IPS-20b (cell line): ENCODE measurements around the gene NPDC1.

Experiments used
- H3K27ac ChIP-seq: one replicate; pipeline ENCODE4 v1.5.1; 2013; ENCODE audit warnings: low read length
- H3K27me3 ChIP-seq: 2 replicates; pipeline ENCODE4 v1.6.1; 2013; ENCODE audit warnings: mild to moderate bottlenecking, low read length, inconsistent platforms; ENCODE audit not compliant: insufficient read depth
- H3K36me3 ChIP-seq: 2 replicates; pipeline ENCODE4 v1.6.1; 2013; ENCODE audit warnings: low read depth, mild to moderate bottlenecking, inconsistent platforms, low read length, moderate library complexity; ENCODE audit not compliant: insufficient read depth
- H3K4me1 ChIP-seq: 2 replicates; pipeline ENCODE4 v1.6.1; 2013; ENCODE audit warnings: mild to moderate bottlenecking, control low read depth, inconsistent platforms, low read length, moderate library complexity; ENCODE audit not compliant: insufficient read depth
- H3K4me3 ChIP-seq: 2 replicates; pipeline ENCODE4 v1.5.1; 2013; ENCODE audit warnings: mild to moderate bottlenecking, low read length, inconsistent platforms
- H3K9ac ChIP-seq: 2 replicates; pipeline ENCODE4 v1.6.1; 2013; ENCODE audit warnings: low read depth, mild to moderate bottlenecking, inconsistent platforms, low read length, moderate library complexity
- H3K9me3 ChIP-seq: 2 replicates; pipeline ENCODE4 v1.6.1; 2013; ENCODE audit warnings: mild to moderate bottlenecking, low read depth, low read length, inconsistent platforms; ENCODE audit not compliant: insufficient read depth

Gene NPDC1

DNA sequence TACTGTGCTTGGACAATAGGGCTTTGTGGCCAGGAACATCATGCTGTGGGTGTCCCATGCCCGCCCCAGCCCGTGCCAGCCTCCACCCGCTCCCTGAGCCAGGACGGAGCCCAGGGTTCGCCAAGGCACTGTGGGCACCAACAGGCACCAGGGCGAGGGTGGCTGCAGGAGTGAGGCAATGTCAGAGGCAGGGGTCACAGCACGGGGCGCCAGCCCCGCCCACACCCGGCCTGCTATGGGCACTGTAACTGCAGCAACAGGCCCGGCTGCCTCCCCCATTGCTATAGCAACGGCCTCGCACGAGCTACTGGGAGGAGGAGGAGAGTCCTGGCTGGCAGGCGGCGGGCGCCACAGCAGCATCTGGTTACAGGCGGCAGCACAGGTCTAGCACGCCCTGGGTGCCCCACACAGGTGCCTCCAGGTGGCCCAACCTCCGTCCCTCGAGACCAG, 20.4 kb downstream of the NPDC1 start:
- no peak overlapping the region for H3K27ac ChIP-seq
- H3K27me3 ChIP-seq, result peaks cover 25% of the 10 kb centered on the region
- H3K9ac ChIP-seq, result no peak overlapping the region
- H3K4me1 ChIP-seq, result no peaks in the 10 kb centered on the region
- H3K36me3 ChIP-seq, result no peaks in the 10 kb centered on the region
- no peak overlapping the region for H3K4me3 ChIP-seq
- no peaks in the 10 kb centered on the region for H3K9me3 ChIP-seq

DNA sequence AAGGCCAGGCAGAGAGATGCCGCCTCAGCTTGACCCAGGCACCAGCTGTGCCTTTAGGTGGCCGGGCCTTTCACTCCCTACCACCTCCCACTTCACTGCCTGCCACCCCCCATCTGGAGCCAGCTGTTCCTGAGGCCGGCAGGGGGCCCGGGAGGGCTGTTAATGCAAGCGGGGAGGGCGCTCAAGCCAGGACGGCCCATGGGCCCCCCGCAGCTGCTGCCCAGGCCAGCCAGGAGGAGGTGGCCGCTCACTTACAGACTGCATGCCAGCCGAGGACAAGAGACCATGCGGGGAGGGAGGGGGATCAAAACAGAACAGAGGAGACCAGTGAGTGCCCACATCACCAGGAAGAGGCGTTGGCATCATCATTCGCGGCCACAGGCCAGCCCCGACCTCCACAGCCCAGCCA, 22.4 kb downstream of the NPDC1 start:
- no peak overlapping the region for H3K9ac ChIP-seq
- peaks cover 17% of the 10 kb centered on the region for H3K27me3 ChIP-seq
- no peaks in the 10 kb centered on the region for H3K4me1 ChIP-seq
- H3K36me3 ChIP-seq, result no peaks in the 10 kb centered on the region
- H3K9me3 ChIP-seq, result no peaks in the 10 kb centered on the region
- H3K27ac ChIP-seq, result no peak overlapping the region
- H3K4me3 ChIP-seq, result no peak overlapping the region

- H3K27me3 ChIP-seq, result peaks cover 14% of the 10 kb centered on the region
- H3K4me1 ChIP-seq, result no peaks in the 10 kb centered on the region
- no peak overlapping the region for H3K27ac ChIP-seq
- no peak overlapping the region for H3K4me3 ChIP-seq
- H3K9me3 ChIP-seq, result no peaks in the 10 kb centered on the region
- H3K9ac ChIP-seq, result no peak overlapping the region
- no peaks in the 10 kb centered on the region for H3K36me3 ChIP-seq
Observed at GRCh38 chr9:137023157-137023556, 22.8 kb downstream of the NPDC1 start.

- no peak overlapping the region for H3K27ac ChIP-seq
Observed at GRCh38 chr9:137022662-137023008, 23.3 kb downstream of the NPDC1 start.

GRCh38 chr9:137021979-137022661, 23.9 kb downstream of the NPDC1 start:
- Histone ChIP-seq H3K27ac (no peak overlapping the region), H3K9ac (no peak overlapping the region), H3K4me3 (no peak overlapping the region), H3K4me1 (no peaks in the 10 kb centered on the region), H3K9me3 (no peaks in the 10 kb centered on the region), H3K27me3 (peaks cover 8% of the 10 kb centered on the region), H3K36me3 (no peaks in the 10 kb centered on the region)

More at GRCh38 chr9:137022662-137023008, 23.3 kb downstream of the NPDC1 start:
- Histone ChIP-seq H3K27me3 (peaks cover 14% of the 10 kb centered on the region), H3K4me1 (no peaks in the 10 kb centered on the region), H3K36me3 (no peaks in the 10 kb centered on the region), H3K4me3 (no peak overlapping the region), H3K9me3 (no peaks in the 10 kb centered on the region), H3K9ac (no peak overlapping the region)

DNA sequence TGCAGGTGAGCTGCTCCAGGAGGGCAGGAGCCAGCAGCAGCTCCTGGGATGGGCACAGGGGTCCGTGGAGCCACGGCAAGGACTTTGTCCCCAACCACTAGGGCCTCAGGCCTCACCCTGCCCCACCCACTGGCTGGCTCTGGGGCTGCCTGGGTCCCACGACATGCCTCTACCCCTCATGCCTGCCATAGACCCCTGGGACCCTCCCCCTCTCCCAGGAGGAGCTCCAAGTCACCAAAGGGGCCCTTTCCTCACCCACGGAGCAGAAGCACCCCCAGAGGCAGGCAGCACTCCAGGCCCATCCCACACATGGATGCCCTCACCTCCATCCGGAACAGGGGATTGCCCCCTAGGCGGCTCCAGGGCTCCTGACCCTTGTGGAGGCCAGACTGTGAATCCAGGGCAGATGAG, 24.4 kb downstream of the NPDC1 start:
- Histone ChIP-seq H3K4me1 (no peaks in the 10 kb centered on the region), H3K9ac (no peak overlapping the region), H3K27ac (no peak overlapping the region), H3K9me3 (no peaks in the 10 kb centered on the region), H3K36me3 (no peaks in the 10 kb centered on the region), H3K4me3 (no peak overlapping the region), H3K27me3 (peaks cover 3% of the 10 kb centered on the region)

- Histone ChIP-seq H3K27ac (no peak overlapping the region), H3K36me3 (no peaks in the 10 kb centered on the region), H3K9ac (no peak overlapping the region), H3K4me3 (no peak overlapping the region), H3K9me3 (no peaks in the 10 kb centered on the region), H3K27me3 (no peaks in the 10 kb centered on the region), H3K4me1 (no peaks in the 10 kb centered on the region)
Observed at GRCh38 chr9:137020771-137021567, 25.0 kb downstream of the NPDC1 start.

GRCh38 chr9:137019891-137020683, 25.9 kb downstream of the NPDC1 start:
- Histone ChIP-seq H3K36me3 (no peaks in the 10 kb centered on the region), H3K9me3 (no peaks in the 10 kb centered on the region), H3K4me3 (no peak overlapping the region), H3K27me3 (no peaks in the 10 kb centered on the region), H3K4me1 (no peaks in the 10 kb centered on the region), H3K27ac (no peak overlapping the region), H3K9ac (no peak overlapping the region)

GRCh38 chr9:137018761-137019559, 27.0 kb downstream of the NPDC1 start:
- no peak overlapping the region for H3K9ac ChIP-seq
- no peak overlapping the region for H3K4me3 ChIP-seq
- no peak overlapping the region for H3K27ac ChIP-seq
- no peaks in the 10 kb centered on the region for H3K36me3 ChIP-seq
- no peaks in the 10 kb centered on the region for H3K4me1 ChIP-seq
- no peaks in the 10 kb centered on the region for H3K9me3 ChIP-seq
- H3K27me3 ChIP-seq, result no peaks in the 10 kb centered on the region

DNA sequence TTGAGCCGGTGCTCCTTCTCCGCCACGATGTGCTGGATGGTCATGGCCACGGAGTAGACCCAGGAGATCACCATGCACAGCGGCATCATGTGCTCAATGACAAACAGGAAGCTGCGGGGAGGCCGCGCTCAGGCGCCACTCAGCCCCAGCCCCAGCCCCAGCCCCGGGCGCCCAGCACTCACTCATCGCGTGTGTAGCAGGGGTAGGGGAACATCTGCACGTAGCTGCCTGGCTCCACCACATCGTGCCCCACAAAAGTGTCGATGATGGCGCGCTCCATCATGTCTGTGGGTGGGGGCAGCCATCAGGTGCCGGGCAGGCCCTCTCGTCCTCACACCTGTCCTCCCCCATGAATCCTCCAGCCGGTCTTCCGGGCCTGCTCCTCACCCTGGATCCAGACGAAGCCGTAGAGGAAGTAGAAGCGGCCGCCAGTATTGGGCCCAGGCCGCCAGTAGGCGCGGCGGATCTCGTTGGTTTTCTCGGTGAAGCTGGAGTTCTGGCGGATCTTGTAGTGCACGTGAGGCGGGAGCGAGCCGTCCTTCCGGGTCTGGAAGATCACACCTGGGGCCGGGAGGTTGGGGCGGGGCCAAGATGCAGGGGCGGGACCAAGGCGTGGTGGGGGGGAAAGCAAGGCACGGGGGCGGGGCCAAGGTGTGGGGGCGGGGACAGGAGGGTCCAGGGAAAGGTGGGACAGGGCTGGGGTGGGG, 28.0 kb downstream of the NPDC1 start:
- H3K9ac ChIP-seq, result no peak overlapping the region

GRCh38 chr9:137017071-137017470, 28.9 kb downstream of the NPDC1 start:
- H3K27me3 ChIP-seq, result no peaks in the 10 kb centered on the region
- no peak overlapping the region for H3K4me3 ChIP-seq
- H3K9me3 ChIP-seq, result no peaks in the 10 kb centered on the region
- H3K27ac ChIP-seq, result no peak overlapping the region
- H3K36me3 ChIP-seq, result no peaks in the 10 kb centered on the region
- H3K9ac ChIP-seq, result no peak overlapping the region
- H3K4me1 ChIP-seq, result no peaks in the 10 kb centered on the region

More for the DNA sequence above, 28.0 kb downstream of the NPDC1 start:
- Histone ChIP-seq H3K36me3 (no peaks in the 10 kb centered on the region), H3K4me3 (no peak overlapping the region), H3K27ac (no peak overlapping the region), H3K4me1 (no peaks in the 10 kb centered on the region), H3K27me3 (no peaks in the 10 kb centered on the region), H3K9me3 (no peaks in the 10 kb centered on the region)
